ENCODE data around the gene SLC17A9. TPM values are rescaled to one million over a fixed set of nuclear protein-coding genes. Genes with fewer than 3 reads are reported as not detected.

Gene SLC17A9
- total and polyA plus RNA-seq, 2 experiments from 2014 or later: 32.0 to 39.3 TPM

DNA sequence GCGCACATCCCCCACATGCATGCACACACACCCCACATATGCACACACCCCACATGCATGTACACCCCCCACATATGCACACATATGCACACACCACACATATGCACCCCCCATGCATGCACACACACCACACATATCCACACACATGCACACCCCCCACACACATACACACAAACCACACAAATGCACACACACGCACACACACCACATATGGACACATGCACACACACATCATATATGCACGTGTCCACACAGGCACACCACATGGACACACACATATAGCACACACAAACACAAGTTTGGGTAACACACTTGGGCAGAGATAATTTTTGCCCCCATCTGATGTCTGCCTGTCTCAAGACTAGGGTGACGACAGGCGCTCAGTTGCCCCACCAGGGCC is 45.9 kb downstream of the SLC17A9 start:
- Histone ChIP-seq H2AFZ (no peak overlapping the region), H3K79me2 (replicated peaks; ENCODE audit: insufficient read depth) (no peaks in the 10 kb centered on the region), H3K4me2 (0 out of 2 replicates have a peak overlapping the region, but pooled peaks have one; percentile 45), H3K27ac (ENCODE audit: low read depth) (no peak overlapping the region), H4K20me1 (replicated peaks; ENCODE audit: insufficient read depth) (no peaks in the 10 kb centered on the region), H3K27me3 (ENCODE audit: insufficient read depth) (peaks cover 17% of the 10 kb centered on the region), H3K9me2 (ENCODE audit: insufficient read depth) (no peaks in the 10 kb centered on the region), H3K4me3 (no peak overlapping the region), H3K4me1 (ENCODE audit: insufficient read depth) (peaks cover 46% of the 10 kb centered on the region), H3K36me3 (ENCODE audit: insufficient read depth) (no peaks in the 10 kb centered on the region), H3F3A (replicated peaks; ENCODE audit: low read depth) (peaks cover 22% of the 10 kb centered on the region; the same call in 1 of the 2 replicates)
- Mint-ChIP-seq H3K27ac (no peak overlapping the region), H3K4me1 (peaks cover 56% of the 10 kb centered on the region), H3K9me3 (no peaks in the 10 kb centered on the region; the same call in 2 of the 3 replicates), H3K27me3 (ENCODE audit: insufficient read depth, low read depth, poor library complexity) (peaks cover 51% of the 10 kb centered on the region), H3K36me3 (ENCODE audit: low read depth) (no peaks in the 10 kb centered on the region), H3K4me3 (no peak overlapping the region)
- DNase-seq (ENCODE audit: low spot score): no peak
- no peak for ATAC-seq
- TF ChIP-seq NANOG (IDR thresholded peaks at IDR 0.05; ENCODE audit: borderline replicate concordance) (no peak), POLR2AphosphoS5 (IDR thresholded peaks at IDR 0.05; ENCODE audit: low read depth) (no peak), ZNF114 (CRISPR knock-in tag; IDR thresholded peaks at IDR 0.05) (no peak), REST (IDR thresholded peaks at IDR 0.05; ENCODE audit: unreplicated experiment) (no peak), CREB1 (CRISPR knock-in tag; IDR thresholded peaks at IDR 0.05; ENCODE audit: low read depth) (no peak), ZNF331 (CRISPR knock-in tag; IDR thresholded peaks at IDR 0.05; ENCODE audit: low read depth) (no peak), EZH2 (IDR thresholded peaks at IDR 0.05; ENCODE audit: low read depth, unreplicated experiment) (no peak), JUNB (IDR thresholded peaks at IDR 0.05; ENCODE audit: unreplicated experiment) (no peak), EZH2phosphoT487 (IDR thresholded peaks at IDR 0.05; ENCODE audit: unreplicated experiment) (no peak), STAT1 (IDR thresholded peaks at IDR 0.05; ENCODE audit: unreplicated experiment) (no peak), CTCF (conservative IDR thresholded peaks at IDR 0.05; ENCODE audit: low read depth in 2 of 2) (no peak)
- TF ChIP-seq, protein P1, sequence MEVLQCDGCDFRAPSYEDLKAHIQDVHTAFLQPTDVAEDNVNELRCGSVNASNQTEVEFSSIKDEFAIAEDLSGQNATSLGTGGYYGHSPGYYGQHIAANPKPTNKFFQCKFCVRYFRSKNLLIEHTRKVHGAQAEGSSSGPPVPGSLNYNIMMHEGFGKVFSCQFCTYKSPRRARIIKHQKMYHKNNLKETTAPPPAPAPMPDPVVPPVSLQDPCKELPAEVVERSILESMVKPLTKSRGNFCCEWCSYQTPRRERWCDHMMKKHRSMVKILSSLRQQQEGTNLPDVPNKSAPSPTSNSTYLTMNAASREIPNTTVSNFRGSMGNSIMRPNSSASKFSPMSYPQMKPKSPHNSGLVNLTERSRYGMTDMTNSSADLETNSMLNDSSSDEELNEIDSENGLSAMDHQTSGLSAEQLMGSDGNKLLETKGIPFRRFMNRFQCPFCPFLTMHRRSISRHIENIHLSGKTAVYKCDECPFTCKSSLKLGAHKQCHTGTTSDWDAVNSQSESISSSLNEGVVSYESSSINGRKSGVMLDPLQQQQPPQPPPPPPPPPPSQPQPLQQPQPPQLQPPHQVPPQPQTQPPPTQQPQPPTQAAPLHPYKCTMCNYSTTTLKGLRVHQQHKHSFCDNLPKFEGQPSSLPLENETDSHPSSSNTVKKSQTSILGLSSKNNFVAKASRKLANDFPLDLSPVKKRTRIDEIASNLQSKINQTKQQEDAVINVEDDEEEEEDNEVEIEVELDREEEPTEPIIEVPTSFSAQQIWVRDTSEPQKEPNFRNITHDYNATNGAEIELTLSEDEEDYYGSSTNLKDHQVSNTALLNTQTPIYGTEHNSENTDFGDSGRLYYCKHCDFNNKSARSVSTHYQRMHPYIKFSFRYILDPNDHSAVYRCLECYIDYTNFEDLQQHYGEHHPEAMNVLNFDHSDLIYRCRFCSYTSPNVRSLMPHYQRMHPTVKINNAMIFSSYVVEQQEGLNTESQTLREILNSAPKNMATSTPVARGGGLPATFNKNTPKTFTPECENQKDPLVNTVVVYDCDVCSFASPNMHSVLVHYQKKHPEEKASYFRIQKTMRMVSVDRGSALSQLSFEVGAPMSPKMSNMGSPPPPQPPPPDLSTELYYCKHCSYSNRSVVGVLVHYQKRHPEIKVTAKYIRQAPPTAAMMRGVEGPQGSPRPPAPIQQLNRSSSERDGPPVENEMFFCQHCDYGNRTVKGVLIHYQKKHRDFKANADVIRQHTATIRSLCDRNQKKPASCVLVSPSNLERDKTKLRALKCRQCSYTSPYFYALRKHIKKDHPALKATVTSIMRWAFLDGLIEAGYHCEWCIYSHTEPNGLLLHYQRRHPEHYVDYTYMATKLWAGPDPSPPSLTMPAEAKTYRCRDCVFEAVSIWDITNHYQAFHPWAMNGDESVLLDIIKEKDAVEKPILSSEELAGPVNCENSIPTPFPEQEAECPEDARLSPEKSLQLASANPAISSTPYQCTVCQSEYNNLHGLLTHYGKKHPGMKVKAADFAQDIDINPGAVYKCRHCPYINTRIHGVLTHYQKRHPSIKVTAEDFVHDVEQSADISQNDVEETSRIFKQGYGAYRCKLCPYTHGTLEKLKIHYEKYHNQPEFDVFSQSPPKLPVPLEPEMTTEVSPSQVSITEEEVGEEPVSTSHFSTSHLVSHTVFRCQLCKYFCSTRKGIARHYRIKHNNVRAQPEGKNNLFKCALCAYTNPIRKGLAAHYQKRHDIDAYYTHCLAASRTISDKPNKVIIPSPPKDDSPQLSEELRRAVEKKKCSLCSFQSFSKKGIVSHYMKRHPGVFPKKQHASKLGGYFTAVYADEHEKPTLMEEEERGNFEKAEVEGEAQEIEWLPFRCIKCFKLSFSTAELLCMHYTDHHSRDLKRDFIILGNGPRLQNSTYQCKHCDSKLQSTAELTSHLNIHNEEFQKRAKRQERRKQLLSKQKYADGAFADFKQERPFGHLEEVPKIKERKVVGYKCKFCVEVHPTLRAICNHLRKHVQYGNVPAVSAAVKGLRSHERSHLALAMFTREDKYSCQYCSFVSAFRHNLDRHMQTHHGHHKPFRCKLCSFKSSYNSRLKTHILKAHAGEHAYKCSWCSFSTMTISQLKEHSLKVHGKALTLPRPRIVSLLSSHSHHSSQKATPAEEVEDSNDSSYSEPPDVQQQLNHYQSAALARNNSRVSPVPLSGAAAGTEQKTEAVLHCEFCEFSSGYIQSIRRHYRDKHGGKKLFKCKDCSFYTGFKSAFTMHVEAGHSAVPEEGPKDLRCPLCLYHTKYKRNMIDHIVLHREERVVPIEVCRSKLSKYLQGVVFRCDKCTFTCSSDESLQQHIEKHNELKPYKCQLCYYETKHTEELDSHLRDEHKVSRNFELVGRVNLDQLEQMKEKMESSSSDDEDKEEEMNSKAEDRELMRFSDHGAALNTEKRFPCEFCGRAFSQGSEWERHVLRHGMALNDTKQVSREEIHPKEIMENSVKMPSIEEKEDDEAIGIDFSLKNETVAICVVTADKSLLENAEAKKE (CRISPR knock-in tag; IDR thresholded peaks at IDR 0.05): no peak
- TF ChIP-seq, protein P2, sequence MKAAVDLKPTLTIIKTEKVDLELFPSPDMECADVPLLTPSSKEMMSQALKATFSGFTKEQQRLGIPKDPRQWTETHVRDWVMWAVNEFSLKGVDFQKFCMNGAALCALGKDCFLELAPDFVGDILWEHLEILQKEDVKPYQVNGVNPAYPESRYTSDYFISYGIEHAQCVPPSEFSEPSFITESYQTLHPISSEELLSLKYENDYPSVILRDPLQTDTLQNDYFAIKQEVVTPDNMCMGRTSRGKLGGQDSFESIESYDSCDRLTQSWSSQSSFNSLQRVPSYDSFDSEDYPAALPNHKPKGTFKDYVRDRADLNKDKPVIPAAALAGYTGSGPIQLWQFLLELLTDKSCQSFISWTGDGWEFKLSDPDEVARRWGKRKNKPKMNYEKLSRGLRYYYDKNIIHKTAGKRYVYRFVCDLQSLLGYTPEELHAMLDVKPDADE (IDR thresholded peaks at IDR 0.05): no peak
